ENCODE measurements around the gene ESRRA. TPM values are rescaled to one million over a fixed set of nuclear protein-coding genes. Genes with fewer than 3 reads are reported as not detected.

ESRRA gene
- total RNA-seq, 1 donor from 2014 or later = 256 TPM

GRCh38 chr11:64356498-64357411 is 51.4 kb downstream of the ESRRA start:
- intact Hi-C loops (cut with micrococcal nuclease) = no loop called here
- no peak for DNase-seq

GRCh38 chr11:64357446-64357845 is 52.1 kb downstream of the ESRRA start:
- ATAC-seq = no peak
- no peak for DNase-seq
- intact Hi-C loops (cut with micrococcal nuclease) = no loop called here

More at GRCh38 chr11:64356498-64357411, 51.4 kb downstream of the ESRRA start:
- no peak for ATAC-seq

GRCh38 chr11:64357904-64358535 is 52.7 kb downstream of the ESRRA start:
- no peak for ATAC-seq
- intact Hi-C loops (cut with micrococcal nuclease) = no loop called here
- no peak for DNase-seq

- intact Hi-C loops (cut with micrococcal nuclease) = no loop called here
- DNase-seq (no peak), ATAC-seq (peak; percentile 23)
Measured at GRCh38 chr11:64358536-64358906, 53.2 kb downstream of the ESRRA start.

- DNase-seq (peak; percentile 86), ATAC-seq (peak; percentile 86)
- intact Hi-C loops (cut with micrococcal nuclease) = no loop called here
Measured at GRCh38 chr11:64358907-64359711, 53.8 kb downstream of the ESRRA start, which contains the start of gene RPS6KA4. TSS of gene RPS6KA4 (plus strand) at chr11:64359162. CDS start at chr11:64359236, 74 bp downstream.

- no peak for ATAC-seq
- DNase-seq = no peak
Measured at GRCh38 chr11:64359712-64360445, 54.6 kb downstream of the ESRRA start.

GRCh38 chr11:64360448-64360921 is 55.2 kb downstream of the ESRRA start:
- ATAC-seq = no peak
- no peak for DNase-seq
- intact Hi-C loops (cut with micrococcal nuclease) = no loop called here

More at GRCh38 chr11:64359712-64360445, 54.6 kb downstream of the ESRRA start:
- intact Hi-C loops (cut with micrococcal nuclease) = no loop called here

GRCh38 chr11:64361659-64362058 is 56.3 kb downstream of the ESRRA start:
- intact Hi-C loops (cut with micrococcal nuclease) = no loop called here
- ATAC-seq (no peak), DNase-seq (no peak)

- ATAC-seq = no peak
- intact Hi-C loops (cut with micrococcal nuclease) = no loop called here
- DNase-seq = no peak
Measured at GRCh38 chr11:64362339-64362738, 57.0 kb downstream of the ESRRA start.

GRCh38 chr11:64364435-64364834 is 59.1 kb downstream of the ESRRA start:
- ATAC-seq (no peak), DNase-seq (no peak)
- intact Hi-C loops (cut with micrococcal nuclease) = no loop called here

GRCh38 chr11:64364911-64365310 is 59.6 kb downstream of the ESRRA start:
- no peak for DNase-seq
- intact Hi-C loops (cut with micrococcal nuclease) = no loop called here
- ATAC-seq = no peak

Small RNA genes lying within 50 kb of the gene (microRNA-seq; reads per million reads assigned to microRNA genes)
- not detected for gene MIR7155 (ENCODE audit: borderline number of aligned reads)

Other genes with a start within 250 kb of the ESRRA start
- 139 TPM for gene MACROD1, start 139.4 kb upstream of the ESRRA start, total RNA-seq
- 127 TPM for gene STIP1, start 119.4 kb upstream of the ESRRA start, total RNA-seq
- 6.9 TPM for gene FERMT3, start 98.8 kb upstream of the ESRRA start, total RNA-seq
- gene TRPT1, start 79.3 kb upstream of the ESRRA start, total RNA-seq = 84.9 TPM
- 73.9 TPM for gene NUDT22, start 79.2 kb upstream of the ESRRA start, total RNA-seq
- gene DNAJC4, start 75.0 kb upstream of the ESRRA start, total RNA-seq = 59.1 TPM
- 305 TPM for gene VEGFB, start 70.9 kb upstream of the ESRRA start, total RNA-seq
- gene FKBP2, start 64.4 kb upstream of the ESRRA start, total RNA-seq = 50.0 TPM
- gene PPP1R14B, start 58.6 kb upstream of the ESRRA start, total RNA-seq = 132 TPM
- gene PLCB3, start 54.0 kb upstream of the ESRRA start, total RNA-seq = 12.0 TPM
- 98.7 TPM for gene BAD, start 20.9 kb upstream of the ESRRA start, total RNA-seq
- 33.6 TPM for gene GPR137, start 19.7 kb upstream of the ESRRA start, total RNA-seq
- not detected for gene KCNK4, start 14.2 kb upstream of the ESRRA start, total RNA-seq
- gene CATSPERZ, start 5.2 kb upstream of the ESRRA start, total RNA-seq = not detected
- 83.4 TPM for gene TRMT112, start 12.0 kb downstream of the ESRRA start, total RNA-seq
- 362 TPM for gene PRDX5, start 12.6 kb downstream of the ESRRA start, total RNA-seq
- gene CCDC88B, start 34.7 kb downstream of the ESRRA start, total RNA-seq = 7.2 TPM
- gene RPS6KA4, start 53.6 kb downstream of the ESRRA start, total RNA-seq = 15.1 TPM